WERI-Rb-1 (cell line): Measurements from ENCODE around the gene TMEM121.

Source experiments
- DNase-seq: peaks from one replicate; pipeline ENCODE4 v3.0.0-alpha.2; 2020
- H3K27ac ChIP-seq: fragments of 250-450 bp; sonication (Bioruptor Pico); 2 replicates; pipeline ENCODE4 v1.5.1; 2020; ENCODE audit warnings: mild to moderate bottlenecking, moderate library complexity
- H3K27me3 ChIP-seq: fragments of 250-450 bp; sonication (Bioruptor Pico); 2 replicates; pipeline ENCODE4 v1.5.1; 2021; ENCODE audit warnings: mild to moderate bottlenecking, low read depth, moderate library complexity; ENCODE audit not compliant: insufficient read depth, severe bottlenecking
- H3K36me3 ChIP-seq: fragments of 250-450 bp; sonication (Bioruptor Pico); 2 replicates; pipeline ENCODE4 v1.5.1; 2020; ENCODE audit warnings: mild to moderate bottlenecking, moderate library complexity
- H3K4me3 ChIP-seq: 2 replicates; pipeline ENCODE4 v1.5.1; 2011; ENCODE audit warnings: low read depth, mild to moderate bottlenecking, control low read depth, low read length
- H3K9me3 ChIP-seq: fragments of 250-450 bp; sonication (Bioruptor Pico); 2 replicates; pipeline ENCODE4 v1.5.1; 2021; ENCODE audit warnings: mild to moderate bottlenecking, moderate library complexity; ENCODE audit not compliant: severe bottlenecking
- CTCF ChIP-seq: IDR thresholded peaks from 2 replicates; pipeline ENCODE4 v1.5.1; 2011; ENCODE audit warnings: low read depth, mild to moderate bottlenecking, control low read depth, inconsistent platforms, low read length

TMEM121 gene

GRCh38 chr14:105479431-105480158 lies 46.8 kb upstream of the TMEM121 start:
- no peak for DNase-seq
- H3K36me3 ChIP-seq, result no peaks in the 10 kb centered on the region; the same call in 1 of the 2 replicates
- H3K27me3 ChIP-seq, result no peaks in the 10 kb centered on the region
- no peak overlapping the region for H3K27ac ChIP-seq
- no peak overlapping the region for H3K4me3 ChIP-seq
- H3K9me3 ChIP-seq, result no peaks in the 10 kb centered on the region
- TF ChIP-seq CTCF, result no peak

GRCh38 chr14:105480199-105480746 lies 46.1 kb upstream of the TMEM121 start:
- DNase-seq, result no peak
- Histone ChIP-seq H3K4me3 (no peak overlapping the region), H3K36me3 (no peaks in the 10 kb centered on the region; the same call in 1 of the 2 replicates), H3K27me3 (no peaks in the 10 kb centered on the region), H3K27ac (no peak overlapping the region), H3K9me3 (no peaks in the 10 kb centered on the region)
- TF ChIP-seq CTCF, result no peak

- TF ChIP-seq CTCF, result peak; percentile 98
- Histone ChIP-seq H3K4me3 (no peak overlapping the region), H3K27me3 (no peaks in the 10 kb centered on the region), H3K27ac (peak overlapping the region; percentile 88), H3K36me3 (no peaks in the 10 kb centered on the region; the same call in 1 of the 2 replicates), H3K9me3 (no peaks in the 10 kb centered on the region)
- peak; percentile 92 for DNase-seq
Measured at GRCh38 chr14:105480807-105481801, 45.3 kb upstream of the TMEM121 start.

- H3K36me3 ChIP-seq, result no peaks in the 10 kb centered on the region; the same call in 1 of the 2 replicates
- no peak overlapping the region for H3K27ac ChIP-seq
- no peak for DNase-seq
- no peak for TF ChIP-seq CTCF
- H3K9me3 ChIP-seq, result no peaks in the 10 kb centered on the region
- H3K4me3 ChIP-seq, result no peak overlapping the region
- H3K27me3 ChIP-seq, result no peaks in the 10 kb centered on the region
Measured at GRCh38 chr14:105481886-105482457, 44.4 kb upstream of the TMEM121 start.

GRCh38 chr14:105482486-105483110 lies 43.8 kb upstream of the TMEM121 start:
- no peak overlapping the region for H3K4me3 ChIP-seq
- DNase-seq, result no peak
- no peaks in the 10 kb centered on the region for H3K9me3 ChIP-seq
- no peak for TF ChIP-seq CTCF
- H3K36me3 ChIP-seq, result no peaks in the 10 kb centered on the region; the same call in 1 of the 2 replicates
- H3K27me3 ChIP-seq, result no peaks in the 10 kb centered on the region
- no peak overlapping the region for H3K27ac ChIP-seq
